H1 (cell line): Measurements from ENCODE around the gene UBA3. TPM values are rescaled to one million over a fixed set of nuclear protein-coding genes. Genes with fewer than 3 reads are reported as not detected.

Experiments used
- ASH2L ChIP-seq: fragments of 200-600, 300-600 bp; sonication (generic); IDR thresholded peaks from one replicate; pipeline ENCODE4 v1.7.1; 2017; ENCODE audit warnings: low read length
- BACH1 ChIP-seq: IDR thresholded peaks from 2 replicates; pipeline ENCODE4 v1.6.1; 2012; ENCODE audit warnings: low read length, improper control_type of control experiment
- BCL11A ChIP-seq, 2 experiments: IDR thresholded peaks; one replicate each; pipeline ENCODE4 v1.6.1; 2011; ENCODE audit warnings: low read depth in 2 of 2, low read length in 2 of 2, mild to moderate bottlenecking in 2 of 2
- BRCA1 ChIP-seq: IDR thresholded peaks from 2 replicates; pipeline ENCODE4 v1.6.1; 2012; ENCODE audit warnings: low read depth, low read length, improper control_type of control experiment
- CBX8 ChIP-seq: fragments of 300-800, 300-1000 bp; sonication (generic); IDR thresholded peaks from 2 replicates; pipeline ENCODE4 v1.7.1; 2016; ENCODE audit warnings: low read depth, low read length, borderline replicate concordance
- CHD2 ChIP-seq: IDR thresholded peaks from 2 replicates; pipeline ENCODE4 v1.6.1; 2012; ENCODE audit warnings: low read length, improper control_type of control experiment
- CTBP2 ChIP-seq: IDR thresholded peaks from 2 replicates; pipeline ENCODE4 v1.7.0; 2011; ENCODE audit warnings: borderline replicate concordance, mild to moderate bottlenecking, moderate library complexity, mixed read lengths, low read length; ENCODE audit not compliant: insufficient read depth, insufficient read length
- GTF2F1 ChIP-seq: IDR thresholded peaks from 2 replicates; pipeline ENCODE4 v1.6.1; 2012; ENCODE audit warnings: low read depth, low read length, improper control_type of control experiment, borderline replicate concordance
- HDAC2 ChIP-seq, 2 experiments: fragments of 300-600 bp in 1 of 2; sonication (generic) in 1 of 2; IDR thresholded peaks; 2 replicates each; pipeline ENCODE4 v1.6.1; 2011 to 2012; ENCODE audit warnings: low read depth in 2 of 2, low read length in 2 of 2, mild to moderate bottlenecking in 2 of 2, moderate library complexity in 2 of 2, borderline replicate concordance in 1 of 2, inconsistent platforms in 1 of 2
- MAFK ChIP-seq: IDR thresholded peaks from 2 replicates; pipeline ENCODE4 v1.6.1; 2012; ENCODE audit warnings: low read depth, mild to moderate bottlenecking, improper control_type of control experiment, low read length
- POLR2A ChIP-seq, 2 experiments: IDR thresholded peaks; 1 replicate in 1 of 2; 2 replicates in 1 of 2; pipeline ENCODE4 v1.6.1; 2011; ENCODE audit warnings: low read depth in 2 of 2, low read length in 2 of 2, mild to moderate bottlenecking in 2 of 2; ENCODE audit errors: control extremely low read depth in 1 of 2
- POLR2AphosphoS5 ChIP-seq: IDR thresholded peaks from 2 replicates; pipeline ENCODE4 v1.6.1; 2011; ENCODE audit warnings: low read depth, low read length
- POU5F1 ChIP-seq: IDR thresholded peaks from 2 replicates; pipeline ENCODE4 v1.6.1; 2011; ENCODE audit warnings: low read depth, mild to moderate bottlenecking, low read length, moderate library complexity
- RFX5 ChIP-seq: IDR thresholded peaks from 2 replicates; pipeline ENCODE4 v1.6.1; 2011; ENCODE audit warnings: low read depth, low read length, improper control_type of control experiment, borderline replicate concordance
- SIX5 ChIP-seq: IDR thresholded peaks from 2 replicates; pipeline ENCODE4 v1.6.1; 2011; ENCODE audit warnings: mild to moderate bottlenecking, low read depth, low read length
- SP1 ChIP-seq: IDR thresholded peaks from 2 replicates; pipeline ENCODE4 v1.6.1; 2011; ENCODE audit warnings: low read depth, low read length
- TAF1 ChIP-seq: IDR thresholded peaks from 2 replicates; pipeline ENCODE4 v1.6.1; 2011; ENCODE audit warnings: mild to moderate bottlenecking, low read depth, low read length
- TAF7 ChIP-seq: optimal IDR thresholded peaks from 2 replicates; pipeline ENCODE3; 2011; ENCODE audit warnings: low read depth, mild to moderate bottlenecking, inconsistent platforms, low read length, moderate library complexity, borderline replicate concordance
- YY1 ChIP-seq: IDR thresholded peaks from 2 replicates; pipeline ENCODE4 v1.6.1; 2011; ENCODE audit warnings: low read depth, mild to moderate bottlenecking, low read length
- polyA plus RNA-seq, 7 experiments: library from polyadenylated mRNA; depleted of rRNA in 3 of 7; stranded (reverse) in 5 of 7; unstranded in 2 of 7; fragments of >200 nt in 5 of 7; fragments of 200-250 nt in 2 of 7; gene quantifications; 1 replicate in 5 of 7; 2 replicates in 1 of 7; 4 replicates in 1 of 7; pipeline versions ENCODE4 v1.2.1 to v1.2.3, GENCODE V29; 2011 to 2013; ENCODE audit warnings: missing spikeins in 2 of 7, mixed read lengths in 2 of 7
- total RNA-seq: library from RNA; stranded (reverse); fragmentation: NEBNext Ultra II Directional; extraction: Animal tissue kit (Norgen Biotek cat#: 25700); gene quantifications from 2 replicates; pipeline ENCODE4 v1.2.1, GENCODE V29; 2021
- TF ChIP-seq, protein P1 (sequence below): IDR thresholded peaks from 2 replicates; pipeline ENCODE4 v1.6.1; 2012; ENCODE audit warnings: inconsistent platforms
- TF ChIP-seq, protein P2 (sequence below), 3 experiments: IDR thresholded peaks; 1 replicate in 2 of 3; 2 replicates in 1 of 3; pipeline versions ENCODE4 v1.5.1 to v1.6.1; 2011; ENCODE audit warnings: low read length in 3 of 3, mild to moderate bottlenecking in 3 of 3, inconsistent platforms in 2 of 3, low read depth in 1 of 3, moderate library complexity in 1 of 3; ENCODE audit not compliant: insufficient read depth in 1 of 3; ENCODE audit errors: control extremely low read depth in 1 of 3
- TF ChIP-seq, protein P3 (sequence below): IDR thresholded peaks from 2 replicates; pipeline ENCODE4 v1.6.1; 2012; ENCODE audit warnings: inconsistent platforms

Gene UBA3
- total and polyA plus RNA-seq, 2 of the 8 experiments (the other 6 are each of a cell fraction or from before 2014, with no cell fraction given), result 40.8 to 97.8 TPM

DNA sequence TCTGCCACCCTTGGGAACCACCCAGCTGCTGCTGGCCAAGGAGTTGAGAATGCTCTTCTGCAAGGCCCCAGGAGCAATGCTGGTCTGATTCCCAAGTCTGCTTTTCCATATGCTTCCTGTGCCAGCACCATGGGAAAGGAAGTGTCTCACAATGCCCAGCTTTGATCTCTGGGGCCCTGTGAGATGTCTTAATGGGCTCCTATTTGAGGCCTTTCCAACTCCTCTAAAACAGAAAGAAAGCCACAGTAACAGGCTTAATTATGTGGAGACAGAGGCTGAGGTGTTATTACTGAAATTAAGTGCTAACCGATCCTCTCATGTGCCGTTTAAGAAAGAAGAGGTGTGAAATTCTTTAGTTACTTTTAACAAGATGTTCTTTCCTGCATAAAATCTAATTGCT lies 71.2 kb downstream of the UBA3 start (continued):
- no peak for TF ChIP-seq CHD2
- no peak for TF ChIP-seq POU5F1
- no peak for TF ChIP-seq CTBP2
- no peak for TF ChIP-seq MAFK
- TF ChIP-seq ASH2L, result no peak
- TF ChIP-seq, protein P1, sequence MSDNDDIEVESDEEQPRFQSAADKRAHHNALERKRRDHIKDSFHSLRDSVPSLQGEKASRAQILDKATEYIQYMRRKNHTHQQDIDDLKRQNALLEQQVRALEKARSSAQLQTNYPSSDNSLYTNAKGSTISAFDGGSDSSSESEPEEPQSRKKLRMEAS, result peak; percentile 22; the same call in 1 of the 2 replicates
- no peak for TF ChIP-seq BACH1
- TF ChIP-seq POLR2AphosphoS5, result peak; percentile 74
- TF ChIP-seq HDAC2 (IDR thresholded peaks at IDR 0.05; ENCODE audit: borderline replicate concordance in 1 of 2, low read depth in 2 of 2, low read length in 2 of 2), result 0 out of 4 replicates have a peak, but pooled peaks of 1 of the 2 experiments have one; percentile 29
- TF ChIP-seq SIX5, result no peak
- TF ChIP-seq CBX8, result no peak
- no peak for TF ChIP-seq GTF2F1
- TF ChIP-seq TAF1, result 0 out of 2 replicates have a peak, but pooled peaks have one; percentile 30
- no peak for TF ChIP-seq RFX5
- 0 out of 3 replicates have a peak, but pooled peaks of 1 of the 2 experiments have one; percentile 28 for TF ChIP-seq POLR2A (IDR thresholded peaks at IDR 0.05; ENCODE audit: control extremely low read depth in 1 of 2, low read depth in 2 of 2, low read length in 2 of 2)
- TF ChIP-seq, protein P2, sequence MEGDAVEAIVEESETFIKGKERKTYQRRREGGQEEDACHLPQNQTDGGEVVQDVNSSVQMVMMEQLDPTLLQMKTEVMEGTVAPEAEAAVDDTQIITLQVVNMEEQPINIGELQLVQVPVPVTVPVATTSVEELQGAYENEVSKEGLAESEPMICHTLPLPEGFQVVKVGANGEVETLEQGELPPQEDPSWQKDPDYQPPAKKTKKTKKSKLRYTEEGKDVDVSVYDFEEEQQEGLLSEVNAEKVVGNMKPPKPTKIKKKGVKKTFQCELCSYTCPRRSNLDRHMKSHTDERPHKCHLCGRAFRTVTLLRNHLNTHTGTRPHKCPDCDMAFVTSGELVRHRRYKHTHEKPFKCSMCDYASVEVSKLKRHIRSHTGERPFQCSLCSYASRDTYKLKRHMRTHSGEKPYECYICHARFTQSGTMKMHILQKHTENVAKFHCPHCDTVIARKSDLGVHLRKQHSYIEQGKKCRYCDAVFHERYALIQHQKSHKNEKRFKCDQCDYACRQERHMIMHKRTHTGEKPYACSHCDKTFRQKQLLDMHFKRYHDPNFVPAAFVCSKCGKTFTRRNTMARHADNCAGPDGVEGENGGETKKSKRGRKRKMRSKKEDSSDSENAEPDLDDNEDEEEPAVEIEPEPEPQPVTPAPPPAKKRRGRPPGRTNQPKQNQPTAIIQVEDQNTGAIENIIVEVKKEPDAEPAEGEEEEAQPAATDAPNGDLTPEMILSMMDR (IDR thresholded peaks at IDR 0.05; ENCODE audit: control extremely low read depth in 1 of 3, insufficient read depth in 1 of 3, low read depth in 1 of 3, low read length in 3 of 3), result no peak
- TF ChIP-seq BCL11A (IDR thresholded peaks at IDR 0.05; ENCODE audit: low read depth in 2 of 2, low read length in 2 of 2), result no peak
- 0 out of 2 replicates have a peak, but pooled peaks have one; percentile 15 for TF ChIP-seq YY1
- TF ChIP-seq BRCA1, result no peak
- TF ChIP-seq, protein P3, sequence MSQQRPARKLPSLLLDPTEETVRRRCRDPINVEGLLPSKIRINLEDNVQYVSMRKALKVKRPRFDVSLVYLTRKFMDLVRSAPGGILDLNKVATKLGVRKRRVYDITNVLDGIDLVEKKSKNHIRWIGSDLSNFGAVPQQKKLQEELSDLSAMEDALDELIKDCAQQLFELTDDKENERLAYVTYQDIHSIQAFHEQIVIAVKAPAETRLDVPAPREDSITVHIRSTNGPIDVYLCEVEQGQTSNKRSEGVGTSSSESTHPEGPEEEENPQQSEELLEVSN, result no peak
- peak; percentile 42 for TF ChIP-seq TAF7
- 0 out of 2 replicates have a peak, but pooled peaks have one; percentile 39 for TF ChIP-seq SP1
